ENCODE data around the gene GPR176. TPM values are rescaled to one million over a fixed set of nuclear protein-coding genes. Genes with fewer than 3 reads are reported as not detected.

Gene GPR176
- total RNA-seq, 2 experiments from 2014 or later, result 0.57 TPM; not detected in 1

DNA sequence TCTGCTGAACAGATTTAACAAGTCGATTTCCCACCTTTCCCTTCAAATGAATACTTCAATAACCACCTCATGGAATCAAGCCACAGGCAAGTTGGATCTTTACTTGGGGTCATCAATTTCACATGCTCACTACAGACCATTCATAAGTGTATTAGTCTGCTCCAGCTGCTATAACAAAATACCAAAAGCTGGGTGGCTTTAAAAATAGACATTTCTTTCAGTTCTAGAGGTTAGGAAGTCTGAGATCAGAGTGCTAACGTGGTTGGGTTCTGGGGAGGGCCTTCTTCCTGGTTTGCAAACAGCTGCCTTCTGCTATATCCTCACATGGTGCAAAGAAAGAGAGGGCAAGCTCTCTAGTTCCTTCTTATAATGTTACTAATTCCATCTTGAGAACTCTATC, 5.1 kb downstream of the GPR176 start:
- Histone ChIP-seq H3K79me2 (ENCODE audit: insufficient read depth, low read depth, low read length) (no peaks in the 10 kb centered on the region), H3K4me2 (ENCODE audit: low read length) (no peak overlapping the region), H4K20me1 (ENCODE audit: insufficient read depth, low read length) (no peaks in the 10 kb centered on the region), H3K27ac (ENCODE audit: low read depth, low read length, poor library complexity, severe bottlenecking) (no peak overlapping the region), H3K36me3 (ENCODE audit: insufficient read depth, low read length) (no peaks in the 10 kb centered on the region), H3K9me2 (ENCODE audit: insufficient read depth, low read length) (no peaks in the 10 kb centered on the region), H2AFZ (ENCODE audit: low read length) (no peak overlapping the region), H3K4me1 (ENCODE audit: insufficient read depth, low read length, poor library complexity, severe bottlenecking) (no peaks in the 10 kb centered on the region), H3K9me3 (ENCODE audit: low read length) (no peaks in the 10 kb centered on the region), H3K4me3 (ENCODE audit: low read depth, low read length, poor library complexity, severe bottlenecking) (no peak overlapping the region)
- intact Hi-C loops (cut with micrococcal nuclease; ENCODE audit: unreplicated experiment), result no loop called here
- no TSS peak for BruUV-seq (replicated peaks)
- ChIA-PET CTCF (ENCODE audit: unreplicated experiment) (no interaction called here), POLR2A (interaction anchor here (0.6 kb wide), 1 partner anchor 271 kb away, joined by 4 read pairs; no protein-coding TSS in a partner anchor)
- no peak for TF ChIP-seq EZH2phosphoT487 (IDR thresholded peaks at IDR 0.05; ENCODE audit: borderline replicate concordance, low read depth, low read length)
- TF ChIP-seq, protein P1, sequence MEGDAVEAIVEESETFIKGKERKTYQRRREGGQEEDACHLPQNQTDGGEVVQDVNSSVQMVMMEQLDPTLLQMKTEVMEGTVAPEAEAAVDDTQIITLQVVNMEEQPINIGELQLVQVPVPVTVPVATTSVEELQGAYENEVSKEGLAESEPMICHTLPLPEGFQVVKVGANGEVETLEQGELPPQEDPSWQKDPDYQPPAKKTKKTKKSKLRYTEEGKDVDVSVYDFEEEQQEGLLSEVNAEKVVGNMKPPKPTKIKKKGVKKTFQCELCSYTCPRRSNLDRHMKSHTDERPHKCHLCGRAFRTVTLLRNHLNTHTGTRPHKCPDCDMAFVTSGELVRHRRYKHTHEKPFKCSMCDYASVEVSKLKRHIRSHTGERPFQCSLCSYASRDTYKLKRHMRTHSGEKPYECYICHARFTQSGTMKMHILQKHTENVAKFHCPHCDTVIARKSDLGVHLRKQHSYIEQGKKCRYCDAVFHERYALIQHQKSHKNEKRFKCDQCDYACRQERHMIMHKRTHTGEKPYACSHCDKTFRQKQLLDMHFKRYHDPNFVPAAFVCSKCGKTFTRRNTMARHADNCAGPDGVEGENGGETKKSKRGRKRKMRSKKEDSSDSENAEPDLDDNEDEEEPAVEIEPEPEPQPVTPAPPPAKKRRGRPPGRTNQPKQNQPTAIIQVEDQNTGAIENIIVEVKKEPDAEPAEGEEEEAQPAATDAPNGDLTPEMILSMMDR (conservative IDR thresholded peaks at IDR 0.05; ENCODE audit: low read length), result no peak
- no peak for DNase-seq (ENCODE audit: low spot score)

DNA sequence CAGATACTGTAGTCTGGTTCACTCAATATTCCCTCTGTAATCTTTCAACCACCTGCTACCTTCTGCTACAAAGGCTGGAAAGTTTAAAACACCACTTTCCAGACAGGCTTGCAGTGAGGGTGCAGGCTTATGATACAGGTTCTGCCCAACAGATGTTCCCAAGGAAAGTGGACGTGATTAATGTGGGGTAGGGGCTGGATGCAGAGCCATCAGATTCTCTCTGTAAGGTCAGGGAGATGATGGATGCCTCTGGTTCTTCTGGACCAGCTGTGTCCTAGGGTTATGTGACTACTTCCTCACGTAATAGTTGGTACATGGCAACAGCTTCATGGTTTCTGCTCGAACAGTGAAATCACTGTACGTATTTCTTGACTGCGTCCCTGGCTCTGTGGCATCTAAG, 11.1 kb downstream of the GPR176 start:
- POLR2A ChIA-PET, result no interaction called here

DNA sequence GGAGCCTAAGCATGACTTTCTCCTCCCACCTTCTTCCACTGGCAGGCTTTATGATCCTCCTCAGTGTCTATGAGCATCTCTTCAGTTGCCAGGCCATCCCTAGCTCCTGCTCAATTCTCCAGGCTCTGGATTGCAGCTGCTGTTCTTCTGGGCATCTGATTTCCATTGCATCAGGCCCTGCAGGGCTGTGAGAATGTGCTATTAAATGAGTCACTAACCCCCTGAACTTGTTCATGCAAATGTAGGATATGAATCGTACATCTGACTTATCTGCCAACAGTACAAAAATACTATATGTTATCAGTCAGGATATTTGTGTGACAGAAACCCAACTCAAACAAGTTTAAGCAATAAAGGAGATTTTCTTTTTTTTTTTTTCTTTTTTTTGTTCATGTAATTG, 11.9 kb downstream of the GPR176 start:
- ChIA-PET POLR2A (interaction anchor here (0.7 kb wide), 1 partner anchor 347 kb away, joined by 3 read pairs; no protein-coding TSS in a partner anchor), CTCF (ENCODE audit: unreplicated experiment) (no interaction called here)
- H3K4me3 ChIP-seq (ENCODE audit: low read depth, low read length, poor library complexity, severe bottlenecking), result no peak overlapping the region
- no peak overlapping the region for H2AFZ ChIP-seq (ENCODE audit: low read length)
- BruUV-seq (replicated peaks), result no TSS peak
- no peak for TF ChIP-seq EZH2phosphoT487 (IDR thresholded peaks at IDR 0.05; ENCODE audit: borderline replicate concordance, low read depth, low read length)
- TF ChIP-seq, protein P1 (conservative IDR thresholded peaks at IDR 0.05; ENCODE audit: low read length), result no peak
- no peak for DNase-seq (ENCODE audit: low spot score)
- H4K20me1 ChIP-seq (ENCODE audit: insufficient read depth, low read length), result no peaks in the 10 kb centered on the region
- no peaks in the 10 kb centered on the region for H3K9me2 ChIP-seq (ENCODE audit: insufficient read depth, low read length)
- H3K27ac ChIP-seq (ENCODE audit: low read depth, low read length, poor library complexity, severe bottlenecking), result no peak overlapping the region
- H3K4me1 ChIP-seq (ENCODE audit: insufficient read depth, low read length, poor library complexity, severe bottlenecking), result no peaks in the 10 kb centered on the region
- no peaks in the 10 kb centered on the region for H3K79me2 ChIP-seq (ENCODE audit: insufficient read depth, low read depth, low read length)
- no peaks in the 10 kb centered on the region for H3K36me3 ChIP-seq (ENCODE audit: insufficient read depth, low read length)
- H3K9me3 ChIP-seq (ENCODE audit: low read length), result no peaks in the 10 kb centered on the region
- intact Hi-C loops (cut with micrococcal nuclease; ENCODE audit: unreplicated experiment), result no loop called here
- no peak overlapping the region for H3K4me2 ChIP-seq (ENCODE audit: low read length)

More for the DNA sequence above, 11.1 kb downstream of the GPR176 start:
- Histone ChIP-seq H3K27ac (ENCODE audit: low read depth, low read length, poor library complexity, severe bottlenecking) (no peak overlapping the region), H3K9me3 (ENCODE audit: low read length) (no peaks in the 10 kb centered on the region), H3K9me2 (ENCODE audit: insufficient read depth, low read length) (no peaks in the 10 kb centered on the region), H4K20me1 (ENCODE audit: insufficient read depth, low read length) (no peaks in the 10 kb centered on the region), H3K4me2 (ENCODE audit: low read length) (no peak overlapping the region), H2AFZ (ENCODE audit: low read length) (no peak overlapping the region), H3K36me3 (ENCODE audit: insufficient read depth, low read length) (no peaks in the 10 kb centered on the region), H3K79me2 (ENCODE audit: insufficient read depth, low read depth, low read length) (no peaks in the 10 kb centered on the region), H3K4me3 (ENCODE audit: low read depth, low read length, poor library complexity, severe bottlenecking) (no peak overlapping the region), H3K4me1 (ENCODE audit: insufficient read depth, low read length, poor library complexity, severe bottlenecking) (no peaks in the 10 kb centered on the region)
- no TSS peak for BruUV-seq (replicated peaks)
- CTCF ChIA-PET (ENCODE audit: unreplicated experiment), result no interaction called here
- DNase-seq (ENCODE audit: low spot score), result no peak
- TF ChIP-seq, protein P1 (conservative IDR thresholded peaks at IDR 0.05; ENCODE audit: low read length), result no peak
- no peak for TF ChIP-seq EZH2phosphoT487 (IDR thresholded peaks at IDR 0.05; ENCODE audit: borderline replicate concordance, low read depth, low read length)
- intact Hi-C loops (cut with micrococcal nuclease; ENCODE audit: unreplicated experiment), result no loop called here

Measured in OCI-LY7 (cell line).